HepG2 (cell line): ENCODE results near the gene RNF40. TPM values are rescaled to one million over a fixed set of nuclear protein-coding genes. Genes with fewer than 3 reads are reported as not detected.
A peak's percentile ranks its signal among the peaks of the same experiment; 100 is the strongest.

Experiments used
- ADNP ChIP-seq: sonication (generic); formaldehyde crosslinking; IDR thresholded peaks from 2 replicates; pipeline ENCODE4 v1.4.0; 2020; ENCODE audit warnings: missing genetic modification reagents
- CAMTA2 ChIP-seq: sonication (generic); formaldehyde crosslinking; IDR thresholded peaks from 2 replicates; pipeline ENCODE4 v1.4.0; 2020; ENCODE audit warnings: mild to moderate bottlenecking, missing genetic modification reagents, borderline replicate concordance
- CBX5 ChIP-seq: sonication (generic); formaldehyde crosslinking; IDR thresholded peaks from 2 replicates; pipeline ENCODE4 v1.4.0; 2020; ENCODE audit warnings: missing genetic modification reagents, borderline replicate concordance
- HOXA7 ChIP-seq: sonication (generic); formaldehyde crosslinking; IDR thresholded peaks from 2 replicates; pipeline ENCODE4 v1.8.1; 2022; ENCODE audit warnings: mild to moderate bottlenecking, missing genetic modification reagents, moderate library complexity
- ISX ChIP-seq: sonication (generic); formaldehyde crosslinking; conservative IDR thresholded peaks from 2 replicates; pipeline ENCODE4 v1.5.0; 2020; ENCODE audit warnings: missing genetic modification reagents
- RFX3 ChIP-seq: IDR thresholded peaks from 2 replicates; pipeline ENCODE4 v1.6.1; 2016; ENCODE audit warnings: missing biosample characterization, missing genetic modification reagents
- SNAI1 ChIP-seq: sonication (generic); formaldehyde crosslinking; IDR thresholded peaks from 2 replicates; pipeline ENCODE4 v1.5.0; 2020; ENCODE audit warnings: mild to moderate bottlenecking, missing genetic modification reagents, borderline replicate concordance
- ZBTB7B ChIP-seq: sonication (generic); formaldehyde crosslinking; IDR thresholded peaks from 2 replicates; pipeline ENCODE4 v1.4.0; 2020; ENCODE audit warnings: missing genetic modification reagents
- ZNF317 ChIP-seq: sonication (generic); formaldehyde crosslinking; IDR thresholded peaks from 2 replicates; pipeline ENCODE4 v1.5.0; 2020; ENCODE audit warnings: mild to moderate bottlenecking, missing genetic modification reagents
- ZNF33B ChIP-seq: sonication (generic); formaldehyde crosslinking; IDR thresholded peaks from 2 replicates; pipeline ENCODE4 v1.5.1; 2020; ENCODE audit warnings: mild to moderate bottlenecking, missing genetic modification reagents
- ZNF367 ChIP-seq: sonication (generic); formaldehyde crosslinking; IDR thresholded peaks from 2 replicates; pipeline ENCODE4 v1.4.0; 2020; ENCODE audit warnings: missing genetic modification reagents, borderline replicate concordance
- ZNF589 ChIP-seq: sonication (generic); formaldehyde crosslinking; conservative IDR thresholded peaks from 2 replicates; pipeline ENCODE4 v1.8.0; 2022; ENCODE audit warnings: mild to moderate bottlenecking, moderate library complexity, missing genetic modification reagents
- ZNF737 ChIP-seq: sonication (generic); formaldehyde crosslinking; IDR thresholded peaks from 2 replicates; pipeline ENCODE4 v1.5.0; 2020; ENCODE audit warnings: missing genetic modification reagents, mild to moderate bottlenecking, borderline replicate concordance
- ZNF780A ChIP-seq: sonication (generic); formaldehyde crosslinking; IDR thresholded peaks from 2 replicates; pipeline ENCODE4 v1.8.0; 2022; ENCODE audit warnings: mild to moderate bottlenecking, missing genetic modification reagents, moderate library complexity
- ZSCAN29 ChIP-seq: sonication (generic); formaldehyde crosslinking; conservative IDR thresholded peaks from 2 replicates; pipeline ENCODE4 v1.4.0; 2020; ENCODE audit warnings: mild to moderate bottlenecking, missing genetic modification reagents
- ZSCAN31 ChIP-seq: sonication (generic); formaldehyde crosslinking; IDR thresholded peaks from 2 replicates; pipeline ENCODE4 v1.5.0; 2020; ENCODE audit warnings: low read depth, mild to moderate bottlenecking, missing genetic modification reagents
- polyA plus RNA-seq, 8 experiments: library from polyadenylated mRNA; depleted of rRNA in 3 of 8; stranded (reverse) in 7 of 8; unstranded in 1 of 8; fragments of >200 nt; fragmentation: Illumina TruSeq in 4 of 8; extraction: Trizol in 4 of 8; gene quantifications; 2 replicates each; pipeline versions ENCODE4 v1.2.1 to v1.2.3, GENCODE V29; 2011 to 2016; ENCODE audit warnings: low read depth in 4 of 8, missing spikeins in 1 of 8, mixed read lengths in 1 of 8; ENCODE audit not compliant: insufficient read depth in 1 of 8
- total RNA-seq, 5 experiments: library from RNA; depleted of rRNA; stranded (reverse); fragments of >200 nt; fragmentation: Illumina TruSeq; extraction: Trizol; gene quantifications; 2 replicates each; pipeline ENCODE4 v1.2.3, GENCODE V29; 2016; ENCODE audit warnings: low read depth in 1 of 5
- TF ChIP-seq, protein P1 (sequence below): sonication (generic); formaldehyde crosslinking; IDR thresholded peaks from 2 replicates; pipeline ENCODE4 v1.4.0; 2020; ENCODE audit warnings: missing genetic modification reagents
- TF ChIP-seq, protein P2 (sequence below): sonication (generic); formaldehyde crosslinking; IDR thresholded peaks from 2 replicates; pipeline ENCODE4 v1.5.0; 2020; ENCODE audit warnings: missing genetic modification reagents
- TF ChIP-seq, protein P3 (sequence below): sonication (generic); formaldehyde crosslinking; IDR thresholded peaks from 2 replicates; pipeline ENCODE4 v1.4.0; 2020; ENCODE audit warnings: missing genetic modification reagents, borderline replicate concordance
- TF ChIP-seq, protein P4 (sequence below): sonication (generic); formaldehyde crosslinking; IDR thresholded peaks from 2 replicates; pipeline ENCODE4 v1.9.0; 2022; ENCODE audit warnings: low read depth, missing genetic modification reagents

The RNF40 gene
- total and polyA plus RNA-seq, 2 of the 13 experiments (the other 11 are each of a cell fraction or from before 2014, with no cell fraction given), result 84.0 to 85.6 TPM

DNA sequence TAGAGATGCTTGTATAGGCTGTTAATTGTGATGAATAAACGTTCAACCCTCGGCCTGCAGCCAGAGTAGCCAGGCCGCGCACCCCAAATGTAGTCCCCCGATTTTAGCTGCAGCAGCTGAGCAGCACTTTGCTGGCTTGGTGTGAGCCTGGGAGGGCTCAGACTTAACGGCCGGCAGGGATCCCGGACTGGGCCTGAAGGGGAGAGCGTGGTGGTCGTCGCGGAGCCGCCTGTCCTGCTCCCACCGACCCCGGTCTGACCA, 12.9 kb downstream of the RNF40 start (continued):
- TF ChIP-seq ZBTB7B (peak; percentile 73; the same call in 1 of the 2 replicates), ISX (CRISPR knock-in tag) (0 out of 2 replicates have a peak, but pooled peaks have one; percentile 70), ZNF317 (0 out of 2 replicates have a peak, but pooled peaks have one; percentile 33), ZNF367 (CRISPR knock-in tag) (0 out of 2 replicates have a peak, but pooled peaks have one; percentile 50), ZNF780A (CRISPR knock-in tag) (peak; percentile 6; the same call in 1 of the 2 replicates), SNAI1 (CRISPR knock-in tag) (0 out of 2 replicates have a peak, but pooled peaks have one; percentile 64), ZSCAN29 (0 out of 2 replicates have a peak, but pooled peaks have one; percentile 6), ZSCAN31 (CRISPR knock-in tag) (no peak), ZNF33B (no peak), CAMTA2 (CRISPR knock-in tag) (no peak), ADNP (0 out of 2 replicates have a peak, but pooled peaks have one; percentile 10), ZNF589 (CRISPR knock-in tag) (no peak), CBX5 (CRISPR knock-in tag) (no peak), HOXA7 (CRISPR knock-in tag) (peak; percentile 4; the same call in 1 of the 2 replicates), RFX3 (no peak), ZNF737 (CRISPR knock-in tag) (no peak)
- TF ChIP-seq, protein P1, sequence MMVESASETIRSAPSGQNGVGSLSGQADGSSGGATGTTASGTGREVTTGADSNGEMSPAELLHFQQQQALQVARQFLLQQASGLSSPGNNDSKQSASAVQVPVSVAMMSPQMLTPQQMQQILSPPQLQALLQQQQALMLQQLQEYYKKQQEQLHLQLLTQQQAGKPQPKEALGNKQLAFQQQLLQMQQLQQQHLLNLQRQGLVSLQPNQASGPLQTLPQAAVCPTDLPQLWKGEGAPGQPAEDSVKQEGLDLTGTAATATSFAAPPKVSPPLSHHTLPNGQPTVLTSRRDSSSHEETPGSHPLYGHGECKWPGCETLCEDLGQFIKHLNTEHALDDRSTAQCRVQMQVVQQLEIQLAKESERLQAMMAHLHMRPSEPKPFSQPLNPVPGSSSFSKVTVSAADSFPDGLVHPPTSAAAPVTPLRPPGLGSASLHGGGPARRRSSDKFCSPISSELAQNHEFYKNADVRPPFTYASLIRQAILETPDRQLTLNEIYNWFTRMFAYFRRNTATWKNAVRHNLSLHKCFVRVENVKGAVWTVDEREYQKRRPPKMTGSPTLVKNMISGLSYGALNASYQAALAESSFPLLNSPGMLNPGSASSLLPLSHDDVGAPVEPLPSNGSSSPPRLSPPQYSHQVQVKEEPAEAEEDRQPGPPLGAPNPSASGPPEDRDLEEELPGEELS (CRISPR knock-in tag), result peak; percentile 36; the same call in 1 of the 2 replicates
- TF ChIP-seq, protein P2, sequence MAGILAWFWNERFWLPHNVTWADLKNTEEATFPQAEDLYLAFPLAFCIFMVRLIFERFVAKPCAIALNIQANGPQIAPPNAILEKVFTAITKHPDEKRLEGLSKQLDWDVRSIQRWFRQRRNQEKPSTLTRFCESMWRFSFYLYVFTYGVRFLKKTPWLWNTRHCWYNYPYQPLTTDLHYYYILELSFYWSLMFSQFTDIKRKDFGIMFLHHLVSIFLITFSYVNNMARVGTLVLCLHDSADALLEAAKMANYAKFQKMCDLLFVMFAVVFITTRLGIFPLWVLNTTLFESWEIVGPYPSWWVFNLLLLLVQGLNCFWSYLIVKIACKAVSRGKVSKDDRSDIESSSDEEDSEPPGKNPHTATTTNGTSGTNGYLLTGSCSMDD (CRISPR knock-in tag), result peak; percentile 51; the same call in 1 of the 2 replicates
- TF ChIP-seq, protein P3, sequence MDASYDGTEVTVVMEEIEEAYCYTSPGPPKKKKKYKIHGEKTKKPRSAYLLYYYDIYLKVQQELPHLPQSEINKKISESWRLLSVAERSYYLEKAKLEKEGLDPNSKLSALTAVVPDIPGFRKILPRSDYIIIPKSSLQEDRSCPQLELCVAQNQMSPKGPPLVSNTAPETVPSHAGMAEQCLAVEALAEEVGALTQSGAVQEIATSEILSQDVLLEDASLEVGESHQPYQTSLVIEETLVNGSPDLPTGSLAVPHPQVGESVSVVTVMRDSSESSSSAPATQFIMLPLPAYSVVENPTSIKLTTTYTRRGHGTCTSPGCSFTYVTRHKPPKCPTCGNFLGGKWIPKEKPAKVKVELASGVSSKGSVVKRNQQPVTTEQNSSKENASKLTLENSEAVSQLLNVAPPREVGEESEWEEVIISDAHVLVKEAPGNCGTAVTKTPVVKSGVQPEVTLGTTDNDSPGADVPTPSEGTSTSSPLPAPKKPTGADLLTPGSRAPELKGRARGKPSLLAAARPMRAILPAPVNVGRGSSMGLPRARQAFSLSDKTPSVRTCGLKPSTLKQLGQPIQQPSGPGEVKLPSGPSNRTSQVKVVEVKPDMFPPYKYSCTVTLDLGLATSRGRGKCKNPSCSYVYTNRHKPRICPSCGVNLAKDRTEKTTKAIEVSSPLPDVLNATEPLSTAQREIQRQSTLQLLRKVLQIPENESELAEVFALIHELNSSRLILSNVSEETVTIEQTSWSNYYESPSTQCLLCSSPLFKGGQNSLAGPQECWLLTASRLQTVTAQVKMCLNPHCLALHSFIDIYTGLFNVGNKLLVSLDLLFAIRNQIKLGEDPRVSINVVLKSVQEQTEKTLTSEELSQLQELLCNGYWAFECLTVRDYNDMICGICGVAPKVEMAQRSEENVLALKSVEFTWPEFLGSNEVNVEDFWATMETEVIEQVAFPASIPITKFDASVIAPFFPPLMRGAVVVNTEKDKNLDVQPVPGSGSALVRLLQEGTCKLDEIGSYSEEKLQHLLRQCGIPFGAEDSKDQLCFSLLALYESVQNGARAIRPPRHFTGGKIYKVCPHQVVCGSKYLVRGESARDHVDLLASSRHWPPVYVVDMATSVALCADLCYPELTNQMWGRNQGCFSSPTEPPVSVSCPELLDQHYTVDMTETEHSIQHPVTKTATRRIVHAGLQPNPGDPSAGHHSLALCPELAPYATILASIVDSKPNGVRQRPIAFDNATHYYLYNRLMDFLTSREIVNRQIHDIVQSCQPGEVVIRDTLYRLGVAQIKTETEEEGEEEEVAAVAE (CRISPR knock-in tag), result no peak
- TF ChIP-seq, protein P4, sequence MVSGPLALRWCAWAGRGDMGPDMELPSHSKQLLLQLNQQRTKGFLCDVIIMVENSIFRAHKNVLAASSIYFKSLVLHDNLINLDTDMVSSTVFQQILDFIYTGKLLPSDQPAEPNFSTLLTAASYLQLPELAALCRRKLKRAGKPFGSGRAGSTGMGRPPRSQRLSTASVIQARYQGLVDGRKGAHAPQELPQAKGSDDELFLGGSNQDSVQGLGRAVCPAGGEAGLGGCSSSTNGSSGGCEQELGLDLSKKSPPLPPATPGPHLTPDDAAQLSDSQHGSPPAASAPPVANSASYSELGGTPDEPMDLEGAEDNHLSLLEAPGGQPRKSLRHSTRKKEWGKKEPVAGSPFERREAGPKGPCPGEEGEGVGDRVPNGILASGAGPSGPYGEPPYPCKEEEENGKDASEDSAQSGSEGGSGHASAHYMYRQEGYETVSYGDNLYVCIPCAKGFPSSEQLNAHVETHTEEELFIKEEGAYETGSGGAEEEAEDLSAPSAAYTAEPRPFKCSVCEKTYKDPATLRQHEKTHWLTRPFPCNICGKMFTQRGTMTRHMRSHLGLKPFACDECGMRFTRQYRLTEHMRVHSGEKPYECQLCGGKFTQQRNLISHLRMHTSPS (CRISPR knock-in tag), result 0 out of 2 replicates have a peak, but pooled peaks have one; percentile 10
